HG02678 (cell line): ENCODE measurements around the gene IRS2.

Source experiments
- ATAC-seq: cut with Tn5 transposase; IDR thresholded peaks from one replicate; pipeline ENCODE4 v1.9.1; 2021; ENCODE audit warnings: mild to moderate bottlenecking, moderate library complexity; ENCODE audit not compliant: unreplicated experiment

The IRS2 gene

GRCh38 chr13:109707742-109708617 is 78.4 kb downstream of the IRS2 start:
- ATAC-seq = no peak

- ATAC-seq = no peak
Measured at GRCh38 chr13:109707044-109707741, 79.2 kb downstream of the IRS2 start.

GRCh38 chr13:109706015-109706715 is 80.2 kb downstream of the IRS2 start:
- ATAC-seq = no peak

GRCh38 chr13:109704771-109705635 is 81.4 kb downstream of the IRS2 start:
- ATAC-seq = no peak

- ATAC-seq = no peak
Measured at GRCh38 chr13:109703250-109703649, 83.1 kb downstream of the IRS2 start.
